C4-2B (cell line): ENCODE results near the gene AAR2.

Experiments
- H3K27ac ChIP-seq: fragments of 450-650 bp; 2 replicates; pipeline ENCODE4 v1.5.1; 2017
- ZFX ChIP-seq: fragments of 450-650 bp; IDR thresholded peaks from 2 replicates; pipeline ENCODE4 v1.6.1; 2017
- TF ChIP-seq, protein P1 (sequence below): fragments of 450-650 bp; conservative IDR thresholded peaks from 2 replicates; pipeline ENCODE4 v1.5.1; 2017; ENCODE audit warnings: mild to moderate bottlenecking

The AAR2 gene

DNA sequence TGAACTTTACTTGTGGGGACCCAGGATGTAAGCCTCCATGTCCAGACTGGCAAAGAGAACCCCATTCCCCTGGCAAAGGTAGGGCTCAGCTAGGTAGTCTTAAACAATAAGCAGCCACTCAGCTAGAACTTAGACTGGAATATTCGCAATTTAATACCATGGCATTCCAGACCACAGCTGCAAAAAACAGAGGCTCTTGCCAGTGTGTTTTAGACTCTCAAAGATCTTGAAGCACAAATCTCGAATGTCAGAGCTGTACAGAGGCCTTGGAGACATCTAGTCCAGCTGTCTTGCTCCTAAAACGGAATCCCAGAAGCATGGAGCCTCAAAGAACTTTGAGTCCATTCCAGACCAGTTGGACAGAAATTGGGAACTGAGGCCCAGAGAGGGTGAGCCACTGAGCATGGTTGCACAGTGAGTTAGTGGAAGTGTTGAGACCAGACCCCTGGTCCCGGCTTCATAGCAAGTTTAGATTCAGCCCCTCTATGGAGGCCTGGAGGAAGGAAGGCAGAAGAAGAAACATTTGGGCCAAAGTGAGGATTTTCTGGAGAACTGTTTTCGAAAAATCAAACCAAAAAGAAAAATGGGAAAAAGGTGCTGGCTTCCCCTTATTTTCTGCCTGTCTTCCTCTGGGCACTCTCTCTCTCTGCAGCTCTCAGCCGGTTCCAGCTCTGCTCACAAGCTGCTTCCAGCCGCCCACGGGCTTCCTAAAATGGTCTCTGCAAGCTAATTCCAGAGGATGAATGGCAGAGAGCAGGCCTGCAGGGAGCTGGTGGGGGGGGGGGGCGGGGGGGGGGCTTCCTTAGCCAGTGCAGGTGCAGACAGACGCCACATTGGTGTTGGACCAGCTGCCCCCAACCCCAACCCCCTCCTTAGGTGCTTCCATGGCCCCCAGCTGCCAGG lies 32.4 kb downstream of the AAR2 start:
- TF ChIP-seq, protein P1, sequence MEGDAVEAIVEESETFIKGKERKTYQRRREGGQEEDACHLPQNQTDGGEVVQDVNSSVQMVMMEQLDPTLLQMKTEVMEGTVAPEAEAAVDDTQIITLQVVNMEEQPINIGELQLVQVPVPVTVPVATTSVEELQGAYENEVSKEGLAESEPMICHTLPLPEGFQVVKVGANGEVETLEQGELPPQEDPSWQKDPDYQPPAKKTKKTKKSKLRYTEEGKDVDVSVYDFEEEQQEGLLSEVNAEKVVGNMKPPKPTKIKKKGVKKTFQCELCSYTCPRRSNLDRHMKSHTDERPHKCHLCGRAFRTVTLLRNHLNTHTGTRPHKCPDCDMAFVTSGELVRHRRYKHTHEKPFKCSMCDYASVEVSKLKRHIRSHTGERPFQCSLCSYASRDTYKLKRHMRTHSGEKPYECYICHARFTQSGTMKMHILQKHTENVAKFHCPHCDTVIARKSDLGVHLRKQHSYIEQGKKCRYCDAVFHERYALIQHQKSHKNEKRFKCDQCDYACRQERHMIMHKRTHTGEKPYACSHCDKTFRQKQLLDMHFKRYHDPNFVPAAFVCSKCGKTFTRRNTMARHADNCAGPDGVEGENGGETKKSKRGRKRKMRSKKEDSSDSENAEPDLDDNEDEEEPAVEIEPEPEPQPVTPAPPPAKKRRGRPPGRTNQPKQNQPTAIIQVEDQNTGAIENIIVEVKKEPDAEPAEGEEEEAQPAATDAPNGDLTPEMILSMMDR, result no peak
- TF ChIP-seq ZFX, result no peak
- H3K27ac ChIP-seq, result no peak overlapping the region

DNA sequence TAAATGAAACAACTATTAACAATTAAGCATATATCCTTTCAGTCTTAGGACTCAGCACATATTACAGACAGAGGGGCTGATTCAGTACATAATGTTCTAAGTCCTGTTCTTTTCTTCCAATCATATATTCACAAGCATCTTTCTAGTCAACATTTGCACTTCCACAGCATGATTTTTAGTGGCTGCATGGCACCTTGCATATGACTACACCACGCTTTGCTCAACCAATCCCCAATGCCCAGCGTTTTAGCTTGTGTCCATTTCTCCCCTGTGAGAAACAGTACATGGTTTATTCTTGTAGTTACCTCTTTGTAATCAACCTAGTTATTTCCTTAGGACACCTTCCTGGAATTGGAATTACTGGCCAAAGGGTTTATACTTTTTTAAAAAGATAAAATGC lies 33.2 kb downstream of the AAR2 start:
- no peak for TF ChIP-seq ZFX
- TF ChIP-seq, protein P1, result no peak
- H3K27ac ChIP-seq, result no peak overlapping the region

DNA sequence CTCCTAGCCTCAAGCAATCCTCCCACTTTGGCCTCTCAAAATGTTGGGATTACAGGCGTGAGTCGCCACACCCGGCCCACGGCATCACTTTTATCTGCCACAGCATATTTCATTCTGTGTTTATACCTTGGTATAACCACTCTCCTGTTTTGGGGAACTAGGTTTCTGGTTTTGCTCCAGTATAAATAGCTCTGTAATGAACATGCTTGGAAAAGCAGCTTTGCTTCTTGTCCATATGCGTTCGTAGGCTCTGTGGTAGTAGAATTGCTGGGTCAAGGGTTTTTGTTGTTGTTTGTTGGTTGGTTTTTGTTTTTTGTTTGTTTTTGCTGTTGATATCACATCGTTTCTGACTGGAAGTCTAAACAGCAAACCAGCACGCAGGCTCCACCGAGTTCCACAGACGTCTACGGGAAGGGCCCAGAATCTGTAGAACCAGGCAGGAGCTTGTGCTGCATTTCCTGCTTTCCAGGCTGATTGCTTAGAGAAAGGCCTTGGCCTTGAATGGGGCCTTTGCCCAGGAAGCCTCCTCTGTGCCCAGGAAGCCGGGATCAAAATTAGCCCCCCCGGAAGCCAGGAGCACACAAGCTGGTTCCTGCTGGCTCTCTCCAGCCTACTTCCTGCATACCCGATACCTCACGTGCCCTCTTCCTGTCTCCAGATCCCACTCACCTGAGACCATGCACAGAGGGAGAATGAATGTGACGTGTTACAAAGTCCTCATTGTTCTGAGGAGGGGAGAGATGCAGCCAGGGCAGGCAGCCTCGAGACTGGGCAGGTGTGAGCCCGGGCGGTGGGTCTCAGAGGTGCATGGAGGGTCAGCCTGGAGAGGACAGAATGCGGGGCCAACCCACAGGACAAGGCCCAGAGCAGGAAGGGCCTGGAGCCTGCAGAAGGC lies 34.7 kb downstream of the AAR2 start:
- TF ChIP-seq ZFX, result no peak
- TF ChIP-seq, protein P1, result no peak
- no peak overlapping the region for H3K27ac ChIP-seq

DNA sequence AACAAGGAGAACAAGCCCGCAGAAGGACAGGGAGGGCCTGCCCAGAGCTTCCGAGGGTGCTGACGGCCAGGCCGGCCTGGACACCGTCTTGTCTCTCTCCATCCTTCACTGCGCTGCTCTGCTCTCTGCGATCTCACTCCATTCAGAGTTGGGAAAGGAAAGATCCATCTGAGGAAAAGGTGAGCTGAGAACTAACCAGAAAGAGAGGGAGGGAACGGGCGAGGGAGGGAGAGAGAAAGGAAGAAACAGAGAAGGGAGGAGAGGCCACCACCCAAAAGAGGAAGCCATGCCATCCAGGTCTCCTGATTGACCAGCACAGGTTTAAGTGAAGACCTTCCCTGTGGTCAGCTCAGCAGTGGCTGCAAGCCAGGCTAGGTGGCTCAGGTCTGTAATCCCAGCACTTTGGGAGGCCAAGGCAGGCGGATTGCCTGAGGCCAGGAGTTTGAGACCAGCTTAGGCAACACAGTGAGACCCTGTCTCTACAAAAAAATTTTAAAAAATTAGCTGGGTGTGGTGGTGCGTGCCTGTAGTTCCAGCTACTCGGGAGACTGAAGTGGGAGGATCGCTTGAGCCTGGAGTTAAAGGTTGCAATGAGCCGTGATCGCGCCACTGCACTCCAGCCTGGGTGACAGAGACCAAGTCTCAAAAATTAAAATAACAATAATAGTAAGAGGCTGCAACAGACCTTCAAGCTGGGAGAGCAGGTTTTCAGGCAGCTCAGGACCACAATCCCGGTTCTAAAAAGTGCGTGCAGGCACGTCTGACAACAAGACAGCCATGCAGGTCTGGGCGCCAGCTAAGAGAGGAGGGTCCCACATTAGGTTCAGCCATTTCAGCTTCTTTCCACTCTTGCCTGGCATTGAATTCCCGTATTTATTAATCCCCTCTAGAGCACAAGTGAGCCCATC lies 35.6 kb downstream of the AAR2 start:
- H3K27ac ChIP-seq, result no peak overlapping the region
- TF ChIP-seq ZFX, result no peak
- TF ChIP-seq, protein P1, result no peak

DNA sequence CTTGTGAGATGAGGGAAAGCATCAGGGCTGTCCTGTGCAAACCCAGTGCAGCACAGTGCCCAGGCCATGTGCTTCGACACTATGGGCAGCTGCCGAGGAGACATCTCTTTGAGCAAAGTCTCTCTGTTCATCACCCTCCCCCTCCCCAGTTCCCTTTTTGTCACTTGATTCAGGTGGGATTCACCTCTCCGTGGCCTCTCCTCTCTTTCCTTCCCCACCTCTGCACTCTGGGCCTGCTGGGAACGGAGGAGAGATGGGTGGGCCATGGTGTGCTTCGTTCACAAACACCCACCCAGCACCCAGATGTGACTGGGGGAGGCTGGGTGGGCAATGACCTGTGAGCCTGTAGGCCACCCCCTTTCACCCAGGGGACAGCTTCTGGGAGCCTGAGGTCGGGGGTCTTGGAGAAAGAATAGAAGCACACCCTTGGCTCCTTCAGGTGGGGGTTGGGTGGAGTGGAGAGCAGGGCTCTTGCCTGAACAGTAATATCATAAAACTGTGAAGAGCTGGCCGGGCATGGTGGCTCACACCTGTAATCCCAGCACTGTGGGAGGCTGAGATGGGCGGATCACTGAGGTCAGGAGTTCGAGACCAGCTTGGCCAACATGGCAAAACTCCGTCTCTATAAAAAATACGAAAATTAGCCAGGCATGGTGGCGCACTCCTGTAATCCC lies 36.4 kb downstream of the AAR2 start:
- TF ChIP-seq ZFX, result no peak
- TF ChIP-seq, protein P1, result no peak

DNA sequence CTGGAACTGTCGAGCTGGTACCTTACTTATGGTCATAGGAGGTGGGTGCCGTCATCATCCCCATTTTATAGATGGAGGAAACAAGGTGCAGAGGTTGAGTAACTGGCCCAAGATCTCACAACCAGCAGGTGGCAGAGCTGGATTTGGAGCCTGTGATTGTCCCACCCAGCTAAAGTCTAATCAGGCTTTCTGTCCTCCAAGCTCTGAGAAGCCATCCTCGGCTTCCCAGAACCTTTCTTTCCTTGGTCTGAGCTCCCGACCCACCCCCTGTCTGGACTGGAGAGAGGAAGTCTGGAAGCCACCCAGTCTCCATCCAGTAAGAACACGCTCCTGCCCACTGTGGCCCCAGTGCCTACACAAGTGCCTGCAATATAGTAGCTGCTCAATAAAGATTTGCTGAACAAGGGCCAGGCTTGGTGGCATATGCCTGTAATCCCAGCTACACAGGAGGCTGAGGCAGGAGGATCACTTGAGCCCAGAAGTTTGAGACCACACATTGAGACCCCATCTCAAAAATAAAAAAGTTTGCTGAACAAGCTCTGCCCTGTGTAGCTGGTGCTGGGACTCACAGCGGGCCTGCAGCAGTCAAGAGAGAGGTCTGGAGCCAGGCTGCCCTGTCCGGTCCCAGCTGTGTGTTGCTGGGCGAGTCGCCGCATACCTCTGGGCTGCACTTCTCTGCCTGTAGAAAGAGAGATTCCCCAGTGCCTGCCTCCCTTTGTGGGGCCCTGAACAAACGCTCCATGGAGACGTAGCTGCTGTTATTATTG lies 37.3 kb downstream of the AAR2 start:
- H3K27ac ChIP-seq, result no peak overlapping the region
- no peak for TF ChIP-seq ZFX
- TF ChIP-seq, protein P1, result peak; percentile 73

More for the DNA sequence above, 36.4 kb downstream of the AAR2 start:
- H3K27ac ChIP-seq, result no peak overlapping the region
